GM12873 (cell line): ENCODE data around the gene ARHGAP15.

Source experiments
- TF ChIP-seq, protein P1 (sequence below): IDR thresholded peaks from 2 replicates; pipeline ENCODE4 v1.5.1; 2012; ENCODE audit warnings: low read depth, mild to moderate bottlenecking, moderate library complexity, low read length, control low read depth; ENCODE audit not compliant: insufficient read depth; ENCODE audit errors: missing control alignments

The ARHGAP15 gene

DNA sequence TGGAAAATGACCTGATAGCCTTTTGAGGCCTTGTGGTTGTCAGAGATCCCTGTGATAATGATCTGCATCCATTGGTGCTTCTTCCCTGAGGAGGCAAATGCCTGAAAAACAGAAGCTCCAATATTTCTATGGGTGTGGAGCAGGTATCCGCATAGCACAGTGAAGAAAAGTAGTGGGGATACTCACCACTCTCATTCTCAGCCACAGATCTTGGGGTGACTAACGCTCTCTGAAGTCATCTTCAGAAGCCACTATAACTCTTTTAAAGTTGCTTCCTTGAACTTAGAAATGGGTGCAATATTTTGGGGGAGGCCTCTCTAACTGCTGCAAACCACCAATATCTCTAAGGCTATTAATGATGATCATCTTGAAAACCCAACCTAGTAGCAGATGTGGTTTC is 46.2 kb downstream of the ARHGAP15 start:
- TF ChIP-seq, protein P1, sequence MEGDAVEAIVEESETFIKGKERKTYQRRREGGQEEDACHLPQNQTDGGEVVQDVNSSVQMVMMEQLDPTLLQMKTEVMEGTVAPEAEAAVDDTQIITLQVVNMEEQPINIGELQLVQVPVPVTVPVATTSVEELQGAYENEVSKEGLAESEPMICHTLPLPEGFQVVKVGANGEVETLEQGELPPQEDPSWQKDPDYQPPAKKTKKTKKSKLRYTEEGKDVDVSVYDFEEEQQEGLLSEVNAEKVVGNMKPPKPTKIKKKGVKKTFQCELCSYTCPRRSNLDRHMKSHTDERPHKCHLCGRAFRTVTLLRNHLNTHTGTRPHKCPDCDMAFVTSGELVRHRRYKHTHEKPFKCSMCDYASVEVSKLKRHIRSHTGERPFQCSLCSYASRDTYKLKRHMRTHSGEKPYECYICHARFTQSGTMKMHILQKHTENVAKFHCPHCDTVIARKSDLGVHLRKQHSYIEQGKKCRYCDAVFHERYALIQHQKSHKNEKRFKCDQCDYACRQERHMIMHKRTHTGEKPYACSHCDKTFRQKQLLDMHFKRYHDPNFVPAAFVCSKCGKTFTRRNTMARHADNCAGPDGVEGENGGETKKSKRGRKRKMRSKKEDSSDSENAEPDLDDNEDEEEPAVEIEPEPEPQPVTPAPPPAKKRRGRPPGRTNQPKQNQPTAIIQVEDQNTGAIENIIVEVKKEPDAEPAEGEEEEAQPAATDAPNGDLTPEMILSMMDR, result no peak

DNA sequence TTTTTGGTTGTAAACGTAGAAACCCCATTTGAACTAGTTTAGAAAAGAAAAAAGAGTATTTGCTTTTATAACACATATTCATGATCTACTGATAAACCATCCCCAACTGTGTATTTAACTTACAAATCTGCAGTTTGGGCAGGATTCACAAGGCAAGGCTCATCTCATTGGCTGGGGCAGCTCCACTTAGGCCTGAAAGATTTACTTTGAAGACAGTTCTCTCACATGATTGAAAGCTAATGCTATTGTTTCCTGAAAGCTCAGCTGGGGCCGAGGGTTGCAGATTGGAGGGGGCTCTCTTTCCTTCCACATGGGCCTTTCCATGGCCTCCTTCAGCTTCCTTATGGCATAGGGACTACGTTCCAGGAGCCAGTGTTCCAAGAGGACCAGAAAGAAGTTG is 47.4 kb downstream of the ARHGAP15 start:
- TF ChIP-seq, protein P1, result no peak

DNA sequence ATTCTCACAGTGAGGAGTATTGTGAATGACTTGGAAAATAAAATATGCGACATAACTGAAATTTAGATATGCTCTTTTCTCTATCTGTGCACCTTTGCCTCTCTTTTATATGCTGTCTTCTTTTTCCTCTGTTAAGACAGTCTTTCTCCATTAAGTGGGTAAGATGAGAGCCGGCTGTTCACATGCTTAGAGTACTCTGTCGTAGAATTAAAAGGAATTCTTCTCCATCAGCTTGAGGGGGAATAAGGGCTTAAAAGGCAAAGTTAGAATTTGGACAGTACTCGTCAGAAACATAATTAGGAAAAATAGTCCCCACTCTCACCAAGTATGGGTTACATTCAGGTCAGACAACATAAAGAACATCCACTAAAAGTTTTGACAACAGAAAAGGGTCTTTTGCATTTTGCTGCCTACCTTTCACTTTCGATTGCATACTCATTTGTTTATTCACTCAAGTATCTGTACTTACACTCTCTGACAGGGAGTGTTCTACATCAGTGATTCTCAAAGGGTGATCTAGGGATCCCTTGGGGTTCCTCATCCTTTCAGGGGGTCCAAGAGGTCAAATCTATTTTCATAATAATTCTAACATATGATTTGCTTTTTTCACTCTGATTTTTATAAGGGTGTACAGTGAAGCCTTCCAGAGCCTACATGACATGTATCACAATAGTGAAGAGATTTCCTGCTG is 48.0 kb downstream of the ARHGAP15 start:
- TF ChIP-seq, protein P1, result no peak

DNA sequence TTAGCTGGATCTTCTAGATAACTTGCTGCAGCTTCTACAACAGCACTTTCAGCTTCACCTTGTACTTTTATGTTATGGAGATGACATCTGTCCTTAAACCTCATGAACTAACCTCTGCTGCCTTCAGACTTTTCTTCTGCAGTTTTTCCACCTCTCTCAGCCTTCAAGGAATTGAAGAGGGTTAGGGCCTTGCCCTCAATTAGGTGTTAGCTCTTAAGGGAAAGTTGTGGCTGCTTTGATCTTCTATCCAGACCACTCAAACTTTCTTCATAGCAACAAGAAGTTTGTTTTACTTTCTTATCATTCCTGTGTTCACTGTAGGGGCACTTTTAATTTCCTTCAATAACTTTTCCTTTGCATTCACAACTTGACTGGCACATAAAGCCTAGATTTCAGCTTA is 52.3 kb downstream of the ARHGAP15 start:
- TF ChIP-seq, protein P1, result no peak

DNA sequence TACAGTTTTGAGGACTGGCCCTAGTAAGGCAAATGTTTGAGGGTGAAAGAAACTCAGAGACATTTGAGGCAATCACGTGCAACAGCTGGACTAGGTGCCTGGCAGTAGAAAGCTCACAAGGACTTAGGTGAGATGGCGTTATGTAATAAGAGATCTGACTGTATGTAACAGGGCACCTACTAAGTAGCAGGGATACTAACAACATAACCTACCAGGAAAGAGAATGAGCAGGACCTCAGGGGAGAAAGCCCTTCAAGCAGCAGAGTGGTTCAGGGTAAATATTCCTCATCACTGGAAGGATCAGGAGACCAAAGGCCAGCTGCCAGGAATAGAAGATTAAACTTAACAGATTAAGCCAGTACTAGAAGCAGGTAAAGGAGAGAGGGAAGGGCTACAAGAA is 53.4 kb downstream of the ARHGAP15 start:
- TF ChIP-seq, protein P1, result no peak

DNA sequence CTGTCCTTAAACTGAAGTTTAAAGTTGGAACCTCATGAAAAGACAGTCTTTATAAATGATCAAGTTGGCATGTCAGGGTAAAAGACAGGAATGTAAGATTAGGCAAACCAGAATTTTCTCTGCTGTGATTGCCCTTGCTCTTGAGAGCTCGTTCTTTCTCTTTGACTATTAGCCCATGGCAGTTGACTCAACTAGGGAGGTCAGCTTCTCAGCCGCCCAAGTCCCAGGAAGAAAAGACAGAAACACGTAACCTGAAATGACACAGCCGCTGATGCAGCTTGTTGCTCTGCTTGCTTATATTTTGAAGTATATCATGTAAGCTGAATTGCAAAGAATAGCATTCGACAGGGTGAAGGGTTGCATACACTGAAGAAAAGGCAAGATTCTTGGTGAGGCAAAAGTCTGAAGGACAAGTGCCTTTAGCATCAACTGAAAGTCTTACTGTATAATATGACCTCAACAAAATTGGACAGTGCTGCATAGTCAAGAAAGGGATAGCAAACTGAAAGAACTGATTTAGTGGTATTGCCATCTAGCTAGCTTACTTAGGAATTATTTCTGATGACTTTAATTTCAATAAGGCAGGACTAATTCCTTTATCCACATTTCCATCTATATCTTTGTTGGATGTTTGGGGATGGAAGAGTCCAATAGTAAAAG is 54.7 kb downstream of the ARHGAP15 start:
- TF ChIP-seq, protein P1, result no peak

DNA sequence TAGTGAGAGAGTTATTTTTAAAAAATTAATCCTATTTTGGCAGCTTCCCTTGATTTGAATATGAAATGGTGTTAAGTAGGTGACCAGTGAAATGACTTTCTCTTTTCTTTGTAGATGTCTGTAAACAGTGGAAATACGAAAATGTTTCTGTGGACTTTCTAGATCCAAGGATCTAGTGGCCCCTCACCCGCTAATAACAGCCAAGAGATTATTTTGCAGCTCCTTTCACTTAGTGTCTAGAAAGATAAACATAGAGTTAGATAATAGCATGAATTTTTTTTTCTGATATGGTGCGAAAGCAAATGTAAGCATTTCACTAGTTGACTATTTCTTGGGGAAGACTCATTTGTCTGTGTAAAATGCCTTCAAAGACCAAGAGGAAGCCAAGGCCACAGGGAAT is 57.7 kb downstream of the ARHGAP15 start:
- TF ChIP-seq, protein P1, result no peak
